ENCODE results near the gene EYA4. TPM values are rescaled to one million over a fixed set of nuclear protein-coding genes. Genes with fewer than 3 reads are reported as not detected.

Gene EYA4
- total and polyA plus RNA-seq, 5 donors from 2014 or later, result not detected

- ATAC-seq (ENCODE audit: low read depth in 2 of 2), result no peak
- H3K36me3 ChIP-seq (ENCODE audit: control insufficient read depth, insufficient read depth, low read length), result no peaks in the 10 kb centered on the region
- H3K4me1 ChIP-seq (ENCODE audit: control insufficient read depth, insufficient read depth, low read length, poor library complexity, severe bottlenecking), result no peaks in the 10 kb centered on the region
- no peaks in the 10 kb centered on the region for H3K27me3 ChIP-seq (ENCODE audit: control insufficient read depth, insufficient read depth, low read length)
- Mint-ChIP-seq H3K27me3 (no peaks in the 10 kb centered on the region), H3K9me3 (peaks cover 0 to 4% (median 0%) of the 10 kb centered on the region in 7 donors), H3K27ac (no peak overlapping the region), H3K36me3 (no peaks in the 10 kb centered on the region), H3K4me3 (no peak overlapping the region), H3K4me1 (no peaks in the 10 kb centered on the region)
- H3K27ac ChIP-seq (ENCODE audit: insufficient read depth, low read length, poor library complexity, severe bottlenecking), result no peak overlapping the region
- DNase-seq, result no peak
- no peak overlapping the region for H3K4me3 ChIP-seq (ENCODE audit: low read depth, low read length)
- H3K9me3 ChIP-seq (ENCODE audit: control insufficient read depth in 2 of 2, low read length in 2 of 2), result no peaks in the 10 kb centered on the region
Observed at GRCh38 chr6:133314947-133315346, 73.8 kb downstream of the EYA4 start.

- H3K4me1 Mint-ChIP-seq, result no peaks in the 10 kb centered on the region
- Histone ChIP-seq H3K36me3 (ENCODE audit: control insufficient read depth, insufficient read depth, low read length) (no peaks in the 10 kb centered on the region), H3K27me3 (ENCODE audit: control insufficient read depth, insufficient read depth, low read length) (no peaks in the 10 kb centered on the region), H3K4me3 (ENCODE audit: low read depth, low read length) (no peak overlapping the region), H3K9me3 (ENCODE audit: control insufficient read depth in 2 of 2, low read length in 2 of 2) (no peaks in the 10 kb centered on the region), H3K27ac (ENCODE audit: insufficient read depth, low read length, poor library complexity, severe bottlenecking) (no peak overlapping the region), H3K4me1 (ENCODE audit: control insufficient read depth, insufficient read depth, low read length, poor library complexity, severe bottlenecking) (no peaks in the 10 kb centered on the region)
- ATAC-seq (ENCODE audit: low read depth in 2 of 2), result no peak
- no peak for DNase-seq
- H3K27ac Mint-ChIP-seq, result no peak overlapping the region
- H3K9me3 Mint-ChIP-seq, result peaks cover 0 to 4% (median 0%) of the 10 kb centered on the region in 7 donors
- H3K27me3 Mint-ChIP-seq, result no peaks in the 10 kb centered on the region
- no peak overlapping the region for H3K4me3 Mint-ChIP-seq
- no peaks in the 10 kb centered on the region for H3K36me3 Mint-ChIP-seq
Observed at GRCh38 chr6:133315811-133316210, 74.7 kb downstream of the EYA4 start.

DNA sequence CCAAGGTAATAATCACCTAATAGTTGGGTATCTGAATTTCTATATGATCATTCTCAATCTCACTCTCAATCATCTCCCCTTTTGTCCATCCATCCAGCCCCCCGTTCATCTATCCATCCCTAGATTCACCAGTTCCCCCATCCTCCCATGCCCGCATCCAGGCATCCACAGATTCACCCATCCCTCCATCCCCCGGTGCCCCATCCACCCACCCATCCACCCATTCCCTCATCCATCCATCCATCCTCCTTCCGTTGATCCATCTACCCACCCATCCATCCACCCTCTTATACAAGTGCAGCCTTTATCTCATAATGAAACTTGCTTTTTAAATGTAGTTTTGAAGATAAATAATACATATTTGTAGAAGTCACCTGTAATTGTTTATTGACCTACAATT is 76.5 kb downstream of the EYA4 start:
- H3K36me3 Mint-ChIP-seq, result no peaks in the 10 kb centered on the region
- Histone ChIP-seq H3K9me3 (ENCODE audit: control insufficient read depth in 2 of 2, low read length in 2 of 2) (no peaks in the 10 kb centered on the region), H3K27ac (ENCODE audit: insufficient read depth, low read length, poor library complexity, severe bottlenecking) (no peak overlapping the region), H3K4me1 (ENCODE audit: control insufficient read depth, insufficient read depth, low read length, poor library complexity, severe bottlenecking) (no peaks in the 10 kb centered on the region), H3K36me3 (ENCODE audit: control insufficient read depth, insufficient read depth, low read length) (no peaks in the 10 kb centered on the region), H3K4me3 (ENCODE audit: low read depth, low read length) (no peak overlapping the region), H3K27me3 (ENCODE audit: control insufficient read depth, insufficient read depth, low read length) (no peaks in the 10 kb centered on the region)
- no peaks in the 10 kb centered on the region for H3K4me1 Mint-ChIP-seq
- H3K9me3 Mint-ChIP-seq, result peaks cover 0 to 3% (median 0%) of the 10 kb centered on the region in 7 donors
- no peak for ATAC-seq (ENCODE audit: low read depth in 2 of 2)
- no peak for DNase-seq
- no peak overlapping the region for H3K27ac Mint-ChIP-seq
- H3K27me3 Mint-ChIP-seq, result no peaks in the 10 kb centered on the region
- no peak overlapping the region for H3K4me3 Mint-ChIP-seq

GRCh38 chr6:133326584-133326983 is 85.4 kb downstream of the EYA4 start:
- no peaks in the 10 kb centered on the region for H3K9me3 ChIP-seq (ENCODE audit: control insufficient read depth in 2 of 2, low read length in 2 of 2)
- no peak overlapping the region for H3K4me3 Mint-ChIP-seq
- H3K27ac Mint-ChIP-seq, result peak overlapping the region in 1 of 3 donors; percentile 39
- ATAC-seq (ENCODE audit: low read depth in 2 of 2) (no peak), DNase-seq (no peak)
- H3K9me3 Mint-ChIP-seq, result peaks cover 0 to 2% (median 0%) of the 10 kb centered on the region in 7 donors
- H3K27me3 ChIP-seq (ENCODE audit: control insufficient read depth, insufficient read depth, low read length), result no peaks in the 10 kb centered on the region
- H3K4me1 ChIP-seq (ENCODE audit: control insufficient read depth, insufficient read depth, low read length, poor library complexity, severe bottlenecking), result no peaks in the 10 kb centered on the region
- H3K4me1 Mint-ChIP-seq, result no peaks in the 10 kb centered on the region
- no peaks in the 10 kb centered on the region for H3K27me3 Mint-ChIP-seq
- no peak overlapping the region for H3K4me3 ChIP-seq (ENCODE audit: low read depth, low read length)
- no peaks in the 10 kb centered on the region for H3K36me3 ChIP-seq (ENCODE audit: control insufficient read depth, insufficient read depth, low read length)
- no peak overlapping the region for H3K27ac ChIP-seq (ENCODE audit: insufficient read depth, low read length, poor library complexity, severe bottlenecking)
- no peaks in the 10 kb centered on the region for H3K36me3 Mint-ChIP-seq

GRCh38 chr6:133333852-133334251 is 92.7 kb downstream of the EYA4 start:
- Histone ChIP-seq H3K9me3 (ENCODE audit: control insufficient read depth in 2 of 2, low read length in 2 of 2) (no peaks in the 10 kb centered on the region), H3K4me1 (ENCODE audit: control insufficient read depth, insufficient read depth, low read length, poor library complexity, severe bottlenecking) (no peaks in the 10 kb centered on the region), H3K36me3 (ENCODE audit: control insufficient read depth, insufficient read depth, low read length) (no peaks in the 10 kb centered on the region), H3K27me3 (ENCODE audit: control insufficient read depth, insufficient read depth, low read length) (no peaks in the 10 kb centered on the region), H3K4me3 (ENCODE audit: low read depth, low read length) (no peak overlapping the region), H3K27ac (ENCODE audit: insufficient read depth, low read length, poor library complexity, severe bottlenecking) (no peak overlapping the region)
- DNase-seq (no peak), ATAC-seq (ENCODE audit: low read depth in 2 of 2) (no peak)
- H3K4me1 Mint-ChIP-seq, result no peaks in the 10 kb centered on the region
- H3K4me3 Mint-ChIP-seq, result no peak overlapping the region
- no peak overlapping the region for H3K27ac Mint-ChIP-seq
- H3K27me3 Mint-ChIP-seq, result no peaks in the 10 kb centered on the region
- H3K36me3 Mint-ChIP-seq, result no peaks in the 10 kb centered on the region
- peaks cover 0 to 2% (median 0%) of the 10 kb centered on the region in 7 donors for H3K9me3 Mint-ChIP-seq

DNA sequence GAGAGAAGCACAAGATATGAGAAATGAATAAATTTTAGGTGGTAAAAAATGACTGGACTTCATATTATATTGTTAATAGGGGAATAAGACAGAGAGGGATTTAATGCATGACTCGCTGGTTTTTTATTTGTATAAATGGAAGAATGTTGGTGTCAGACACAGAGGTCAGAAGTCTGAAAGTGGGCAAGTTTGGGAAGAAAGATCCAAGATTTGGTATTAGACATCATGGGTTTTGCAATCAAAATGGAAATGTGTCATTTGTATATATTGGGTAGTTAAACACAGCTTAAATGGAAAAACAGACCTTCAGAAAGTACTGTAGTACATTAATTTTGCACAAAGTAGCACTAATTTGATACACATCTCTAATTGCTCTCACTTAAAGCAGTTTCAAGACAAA is 96.2 kb downstream of the EYA4 start:
- Mint-ChIP-seq H3K27ac (no peak overlapping the region), H3K4me3 (no peak overlapping the region), H3K4me1 (no peaks in the 10 kb centered on the region), H3K27me3 (no peaks in the 10 kb centered on the region), H3K9me3 (peaks cover 0 to 2% (median 0%) of the 10 kb centered on the region in 7 donors), H3K36me3 (no peaks in the 10 kb centered on the region)
- no peak for ATAC-seq (ENCODE audit: low read depth in 2 of 2)
- no peaks in the 10 kb centered on the region for H3K4me1 ChIP-seq (ENCODE audit: control insufficient read depth, insufficient read depth, low read length, poor library complexity, severe bottlenecking)
- no peaks in the 10 kb centered on the region for H3K27me3 ChIP-seq (ENCODE audit: control insufficient read depth, insufficient read depth, low read length)
- H3K27ac ChIP-seq (ENCODE audit: insufficient read depth, low read length, poor library complexity, severe bottlenecking), result no peak overlapping the region
- H3K36me3 ChIP-seq (ENCODE audit: control insufficient read depth, insufficient read depth, low read length), result no peaks in the 10 kb centered on the region
- no peak overlapping the region for H3K4me3 ChIP-seq (ENCODE audit: low read depth, low read length)
- no peaks in the 10 kb centered on the region for H3K9me3 ChIP-seq (ENCODE audit: control insufficient read depth in 2 of 2, low read length in 2 of 2)
- DNase-seq, result no peak

GRCh38 chr6:133339543-133340384 is 98.6 kb downstream of the EYA4 start:
- no peaks in the 10 kb centered on the region for H3K36me3 Mint-ChIP-seq
- Histone ChIP-seq H3K27ac (ENCODE audit: insufficient read depth, low read length, poor library complexity, severe bottlenecking) (no peak overlapping the region), H3K36me3 (ENCODE audit: control insufficient read depth, insufficient read depth, low read length) (no peaks in the 10 kb centered on the region), H3K9me3 (ENCODE audit: control insufficient read depth in 2 of 2, low read length in 2 of 2) (no peaks in the 10 kb centered on the region), H3K27me3 (ENCODE audit: control insufficient read depth, insufficient read depth, low read length) (no peaks in the 10 kb centered on the region), H3K4me3 (ENCODE audit: low read depth, low read length) (no peak overlapping the region), H3K4me1 (ENCODE audit: control insufficient read depth, insufficient read depth, low read length, poor library complexity, severe bottlenecking) (no peaks in the 10 kb centered on the region)
- no peak for ATAC-seq (ENCODE audit: low read depth in 2 of 2)
- no peaks in the 10 kb centered on the region for H3K27me3 Mint-ChIP-seq
- peaks cover 0 to 2% (median 0%) of the 10 kb centered on the region in 7 donors for H3K9me3 Mint-ChIP-seq
- H3K4me3 Mint-ChIP-seq, result no peak overlapping the region
- H3K27ac Mint-ChIP-seq, result no peak overlapping the region
- H3K4me1 Mint-ChIP-seq, result no peaks in the 10 kb centered on the region
- no peak for DNase-seq

- ATAC-seq (ENCODE audit: low read depth in 2 of 2) (no peak), DNase-seq (no peak)
- Mint-ChIP-seq H3K4me1 (no peaks in the 10 kb centered on the region), H3K27me3 (no peaks in the 10 kb centered on the region), H3K4me3 (no peak overlapping the region), H3K9me3 (no peaks in the 10 kb centered on the region), H3K27ac (no peak overlapping the region), H3K36me3 (no peaks in the 10 kb centered on the region)
- no peaks in the 10 kb centered on the region for H3K27me3 ChIP-seq (ENCODE audit: control insufficient read depth, insufficient read depth, low read length)
- no peak overlapping the region for H3K27ac ChIP-seq (ENCODE audit: insufficient read depth, low read length, poor library complexity, severe bottlenecking)
- no peaks in the 10 kb centered on the region for H3K36me3 ChIP-seq (ENCODE audit: control insufficient read depth, insufficient read depth, low read length)
- H3K9me3 ChIP-seq (ENCODE audit: control insufficient read depth in 2 of 2, low read length in 2 of 2), result no peaks in the 10 kb centered on the region
- no peak overlapping the region for H3K4me3 ChIP-seq (ENCODE audit: low read depth, low read length)
- H3K4me1 ChIP-seq (ENCODE audit: control insufficient read depth, insufficient read depth, low read length, poor library complexity, severe bottlenecking), result no peaks in the 10 kb centered on the region
Observed at GRCh38 chr6:133340557-133340956, 99.4 kb downstream of the EYA4 start.
